Adrenal gland (tissue), 12 donors: Measurements from ENCODE around the gene BTN3A1. TPM values are rescaled to one million over a fixed set of nuclear protein-coding genes. Genes with fewer than 3 reads are reported as not detected.

Experiments used
- DNase-seq, 7 donors: peaks; one replicate each; pipeline ENCODE4 v3.0.0-alpha.2; 2019 to 2020
- H3K27ac ChIP-seq, 5 donors: fragments of 200-600 bp; sonication (generic) in 4 of 5; 1 replicate in 3 of 5; 2 replicates in 2 of 5; pipeline versions ENCODE4 v1.5.1 to v1.8.0; 2016 to 2020; ENCODE audit warnings: mild to moderate bottlenecking in 1 of 5
- H3K27me3 ChIP-seq: fragments of 200-600 bp; 2 replicates; pipeline ENCODE4 v1.8.0; 2021
- H3K36me3 ChIP-seq, 2 donors: fragments of 200-600 bp; replicated peaks in 1 of 2; 1 replicate in 1 of 2; 2 replicates in 1 of 2; pipeline versions ENCODE4 v1.5.1 to v1.8.0; 2018 to 2022
- H3K4me1 ChIP-seq, 2 donors: fragments of 200-600 bp; replicated peaks in 1 of 2; 1 replicate in 1 of 2; 2 replicates in 1 of 2; pipeline versions ENCODE4 v1.5.1 to v1.8.0; 2018 to 2021
- H3K4me3 ChIP-seq, 4 donors: fragments of 200-600 bp; sonication (generic) in 3 of 4; one replicate each; pipeline ENCODE4 v1.5.1; 2016 to 2018
- H3K9me3 ChIP-seq, 3 donors: fragments of 200-600 bp; sonication (generic) in 1 of 3; replicated peaks in 1 of 3; 1 replicate in 2 of 3; 2 replicates in 1 of 3; pipeline versions ENCODE4 v1.5.1 to v1.8.0; 2016 to 2021
- POLR2A ChIP-seq, 2 donors: fragments of 450-650 bp; IDR thresholded peaks; one replicate each; pipeline ENCODE4 v1.6.1; 2017; ENCODE audit warnings: antibody characterized with exemption in 2 of 2, mild to moderate bottlenecking in 2 of 2, moderate library complexity in 1 of 2
- WGBS, 4 donors: extraction: QIAGEN DNeasy Blood & Tissue Kit in 2 of 4; methylation state at CpG; one replicate each; pipeline versions ENCODE4 v1.1.5 to v1.1.7; 2013 to 2017; 5-methylcytosine and 5-hydroxymethylcytosine counted together
- intact Hi-C, 2 donors: fragments of 100-400 bp; cut with DNase I; formaldehyde crosslinking; loops; one replicate each; pipeline versions ENCODE4 v1.14.1 to v1.15.0; 2022 to 2023
- polyA plus RNA-seq, 3 donors: library from polyadenylated mRNA; stranded (reverse); fragments of 200-250 nt in 2 of 3; fragments of 350-450 nt in 1 of 3; fragmentation: Illumina TruSeq in 1 of 3; extraction: RNeasy Lipid Tissue Mini Kit (QIAGEN cat#74804) in 1 of 3; gene quantifications; one replicate each; pipeline ENCODE4 v1.2.3, GENCODE V29; 2013 to 2014
- total RNA-seq, 9 donors: library from RNA; depleted of rRNA in 4 of 9; stranded (reverse); fragments of >200 nt in 4 of 9; fragments of 120-200 nt in 1 of 9; fragmentation: NEBNext Ultra II Directional in 1 of 9; extraction: Animal tissue kit (Norgen Biotek cat#: 25700) in 1 of 9; gene quantifications; one replicate each; pipeline versions ENCODE4 v1.1.0 to v1.2.4, GENCODE V29; 2013 to 2023
- TF ChIP-seq, protein P1 (sequence below), 6 experiments: fragments of 450-650 bp in 4 of 6; fragments of 200-600 bp in 2 of 6; sonication (generic) in 1 of 6; IDR thresholded peaks; 1 replicate in 5 of 6; 2 replicates in 1 of 6; pipeline versions ENCODE4 v1.5.1 to v1.8.0; 2016 to 2021; ENCODE audit warnings: antibody characterized with exemption in 6 of 6, mild to moderate bottlenecking in 2 of 6, moderate library complexity in 1 of 6
- donor health status: healthy with polysubstance abuse.
- donor health status: Bipolar disorder and iron deficiency.
- donor health status: DM: yes; HTN: yes; CAD: no.
- donor health status: DM: no; HTN: no; CAD: no.
- donor health status: DM: no; HTN: no; CAD: no.
- donor health status: DM: yes; HTN: yes; CAD: no.

BTN3A1 gene
- total and polyA plus RNA-seq, 12 donors = 17.5 to 56.7 (median 38.3) TPM

DNA sequence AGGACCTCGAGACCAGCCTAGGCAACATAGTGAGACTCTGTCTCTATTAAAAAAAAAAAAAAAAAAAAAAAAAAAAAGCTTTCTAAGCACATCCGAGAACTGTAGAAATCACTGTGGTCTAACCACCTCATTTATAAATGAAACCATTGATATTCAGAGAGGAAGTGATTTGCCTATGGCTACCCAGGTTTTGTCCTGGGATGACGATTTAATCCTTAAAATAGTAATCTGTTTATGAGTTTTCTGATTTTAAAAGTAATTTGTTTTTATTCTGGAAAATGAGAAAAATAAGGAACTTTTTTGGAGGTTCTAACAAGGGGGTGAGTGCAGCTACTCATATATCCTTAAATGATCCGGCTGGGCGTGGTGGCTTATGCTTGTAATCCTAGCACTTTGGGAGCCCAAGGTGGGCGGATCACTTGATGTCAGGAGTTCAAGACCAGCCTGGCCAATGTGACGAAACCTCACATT is 43.5 kb upstream of the BTN3A1 start:
- no peak for DNase-seq
- whole genome bisulfite sequencing, 4 donors = 81 to 87% (median 82%) methylated on average over 7 of the region's 7 CpGs
- TF ChIP-seq POLR2A (IDR thresholded peaks at IDR 0.05) = no peak
- TF ChIP-seq, protein P1, sequence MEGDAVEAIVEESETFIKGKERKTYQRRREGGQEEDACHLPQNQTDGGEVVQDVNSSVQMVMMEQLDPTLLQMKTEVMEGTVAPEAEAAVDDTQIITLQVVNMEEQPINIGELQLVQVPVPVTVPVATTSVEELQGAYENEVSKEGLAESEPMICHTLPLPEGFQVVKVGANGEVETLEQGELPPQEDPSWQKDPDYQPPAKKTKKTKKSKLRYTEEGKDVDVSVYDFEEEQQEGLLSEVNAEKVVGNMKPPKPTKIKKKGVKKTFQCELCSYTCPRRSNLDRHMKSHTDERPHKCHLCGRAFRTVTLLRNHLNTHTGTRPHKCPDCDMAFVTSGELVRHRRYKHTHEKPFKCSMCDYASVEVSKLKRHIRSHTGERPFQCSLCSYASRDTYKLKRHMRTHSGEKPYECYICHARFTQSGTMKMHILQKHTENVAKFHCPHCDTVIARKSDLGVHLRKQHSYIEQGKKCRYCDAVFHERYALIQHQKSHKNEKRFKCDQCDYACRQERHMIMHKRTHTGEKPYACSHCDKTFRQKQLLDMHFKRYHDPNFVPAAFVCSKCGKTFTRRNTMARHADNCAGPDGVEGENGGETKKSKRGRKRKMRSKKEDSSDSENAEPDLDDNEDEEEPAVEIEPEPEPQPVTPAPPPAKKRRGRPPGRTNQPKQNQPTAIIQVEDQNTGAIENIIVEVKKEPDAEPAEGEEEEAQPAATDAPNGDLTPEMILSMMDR (IDR thresholded peaks at IDR 0.05) = no peak
- Histone ChIP-seq H3K27me3 (no peaks in the 10 kb centered on the region), H3K4me1 (no peaks in the 10 kb centered on the region), H3K9me3 (no peaks in the 10 kb centered on the region), H3K36me3 (no peaks in the 10 kb centered on the region), H3K27ac (no peak overlapping the region), H3K4me3 (no peak overlapping the region)
- intact Hi-C loops = no loop called here

DNA sequence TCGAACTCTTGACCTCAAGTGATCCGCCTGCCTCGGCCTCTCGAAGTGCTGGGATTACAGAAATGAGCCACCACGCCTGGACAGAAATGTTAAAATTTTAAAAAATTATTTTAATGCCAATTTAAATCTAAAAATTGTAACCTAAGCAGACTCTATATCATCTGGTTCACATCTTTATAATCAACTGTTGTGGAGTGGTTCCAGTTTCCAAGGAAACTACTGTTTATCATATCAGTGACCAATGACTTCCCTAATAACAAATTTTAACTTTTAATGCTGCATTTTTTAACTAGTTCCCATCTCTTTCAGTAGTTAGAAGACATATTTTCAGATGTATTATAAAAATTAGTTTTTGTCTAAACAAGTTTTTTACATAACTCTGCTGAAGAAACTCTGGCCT is 42.3 kb upstream of the BTN3A1 start:
- DNase-seq = no peak
- no peaks in the 10 kb centered on the region for H3K36me3 ChIP-seq
- no peak overlapping the region for H3K27ac ChIP-seq
- peaks cover 5 to 7% of the 10 kb centered on the region in 2 donors for H3K4me1 ChIP-seq
- WGBS, 4 donors = 88 to 92% (median 90%) methylated on average over 5 of the region's 5 CpGs
- intact Hi-C loops = no loop called here
- no peak for TF ChIP-seq POLR2A (IDR thresholded peaks at IDR 0.05)
- TF ChIP-seq, protein P1 (IDR thresholded peaks at IDR 0.05) = no peak
- no peaks in the 10 kb centered on the region for H3K9me3 ChIP-seq
- H3K4me3 ChIP-seq = no peak overlapping the region
- H3K27me3 ChIP-seq = no peaks in the 10 kb centered on the region

DNA sequence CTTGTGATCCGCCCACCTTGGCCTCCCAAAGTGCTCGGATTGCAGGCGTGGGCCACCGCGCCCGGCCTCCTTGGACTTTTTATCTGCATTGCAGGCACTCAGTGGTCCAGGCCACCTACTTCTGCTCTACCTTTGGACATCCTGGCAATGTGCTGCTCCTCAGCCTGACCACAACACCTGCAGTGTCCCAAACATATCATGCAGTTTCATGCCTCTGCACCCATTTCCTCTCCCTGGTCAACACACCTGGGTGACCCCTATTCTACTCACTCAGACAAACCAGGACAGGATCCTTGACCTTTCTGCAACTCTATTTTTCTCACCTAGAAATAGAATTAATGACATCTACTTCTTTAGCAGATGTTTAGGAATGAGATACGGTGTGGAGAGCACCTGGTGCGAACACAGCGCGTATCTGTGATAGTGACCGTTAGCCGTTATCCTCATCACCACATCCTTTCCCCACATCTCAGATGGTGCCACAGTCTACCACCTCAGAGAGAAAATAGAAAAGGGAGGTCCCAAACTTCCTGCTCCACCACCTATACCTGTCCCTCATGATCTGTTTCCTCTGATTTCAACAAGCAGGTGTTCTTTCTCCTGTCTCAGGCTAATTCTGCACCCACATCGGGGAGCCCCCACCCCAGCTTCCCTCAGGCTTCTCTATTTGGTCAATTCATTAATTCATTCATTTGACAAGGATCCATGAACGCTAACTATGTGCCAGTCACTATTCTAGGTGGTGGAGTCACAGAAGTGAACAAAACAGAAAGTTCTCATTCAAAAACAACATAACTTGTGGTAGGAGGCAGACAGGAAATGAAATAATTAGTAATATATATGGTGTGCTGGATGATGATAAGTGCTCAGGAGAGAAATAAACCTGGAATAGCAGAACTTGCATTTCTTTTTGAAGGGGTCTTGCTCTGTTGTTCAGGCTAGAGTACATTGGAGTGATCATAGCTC is 41.3 kb upstream of the BTN3A1 start:
- 93 to 95% (median 94%) methylated on average over 14 of the region's 14 CpGs for WGBS, 4 donors
- Histone ChIP-seq H3K27me3 (no peaks in the 10 kb centered on the region), H3K36me3 (no peaks in the 10 kb centered on the region), H3K9me3 (no peaks in the 10 kb centered on the region), H3K4me3 (no peak overlapping the region), H3K4me1 (peaks cover 5 to 7% of the 10 kb centered on the region in 2 donors), H3K27ac (no peak overlapping the region)
- DNase-seq = no peak
- TF ChIP-seq, protein P1 (IDR thresholded peaks at IDR 0.05) = no peak
- no peak for TF ChIP-seq POLR2A (IDR thresholded peaks at IDR 0.05)
- intact Hi-C loops = no loop called here

DNA sequence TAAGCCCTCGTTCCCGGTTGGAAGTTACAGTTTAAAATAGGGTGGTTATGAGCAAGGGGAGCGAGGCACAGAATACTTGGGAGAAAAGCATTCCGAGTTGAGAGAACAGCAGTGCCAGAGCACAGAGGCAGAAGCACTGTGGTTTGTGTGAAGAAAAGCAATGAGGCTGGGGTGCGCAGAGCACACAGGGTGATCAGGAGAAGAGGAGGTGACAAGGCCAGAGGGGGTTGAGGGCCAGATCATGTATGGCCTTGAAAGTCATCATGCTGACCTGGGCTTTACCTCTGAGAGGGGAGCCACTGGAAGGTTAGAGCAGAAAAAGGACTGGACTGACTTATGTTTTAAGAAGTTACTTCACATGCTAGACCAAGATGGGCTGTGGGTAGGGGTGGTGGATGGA is 40.5 kb upstream of the BTN3A1 start:
- no peaks in the 10 kb centered on the region for H3K27me3 ChIP-seq
- H3K36me3 ChIP-seq = no peaks in the 10 kb centered on the region
- no peak overlapping the region for H3K4me3 ChIP-seq
- H3K9me3 ChIP-seq = no peaks in the 10 kb centered on the region
- WGBS, 4 donors = 68 to 87% (median 79%) methylated on average over 5 of the region's 5 CpGs
- DNase-seq = no peak
- peaks cover 5 to 15% of the 10 kb centered on the region in 2 donors for H3K4me1 ChIP-seq
- TF ChIP-seq, protein P1 (IDR thresholded peaks at IDR 0.05) = no peak
- no peak for TF ChIP-seq POLR2A (IDR thresholded peaks at IDR 0.05)
- intact Hi-C loops = no loop called here
- H3K27ac ChIP-seq = no peak overlapping the region
